ENCODE results near the gene LCE1B.

The LCE1B gene

DNA sequence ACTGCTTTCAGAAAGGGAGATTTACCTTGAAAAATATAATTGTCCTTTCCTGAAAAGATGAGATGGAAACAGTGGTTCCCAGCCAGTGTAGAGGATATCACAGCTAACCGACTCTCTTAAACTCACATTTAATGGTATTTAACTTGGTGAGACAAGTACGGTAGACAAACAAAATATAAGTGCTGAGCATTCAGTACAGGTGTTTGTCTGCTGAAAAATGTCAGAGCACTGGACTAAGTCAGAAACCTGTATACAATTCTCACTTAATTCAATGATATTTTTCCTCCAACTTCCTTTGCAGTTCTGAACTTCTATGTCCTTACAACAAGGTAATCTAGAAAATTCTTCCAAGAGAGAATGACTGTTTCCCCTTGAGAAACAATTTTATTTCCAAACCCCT, at the start of gene LCE1B:
LCE1B (plus strand) TSS at position 301 of the 400 bp plus-strand sequence. CDS start 476 bp downstream, outside the sequence.
- DNase-seq (ENCODE audit: low spot score): no peak
- TF ChIP-seq, protein P1, sequence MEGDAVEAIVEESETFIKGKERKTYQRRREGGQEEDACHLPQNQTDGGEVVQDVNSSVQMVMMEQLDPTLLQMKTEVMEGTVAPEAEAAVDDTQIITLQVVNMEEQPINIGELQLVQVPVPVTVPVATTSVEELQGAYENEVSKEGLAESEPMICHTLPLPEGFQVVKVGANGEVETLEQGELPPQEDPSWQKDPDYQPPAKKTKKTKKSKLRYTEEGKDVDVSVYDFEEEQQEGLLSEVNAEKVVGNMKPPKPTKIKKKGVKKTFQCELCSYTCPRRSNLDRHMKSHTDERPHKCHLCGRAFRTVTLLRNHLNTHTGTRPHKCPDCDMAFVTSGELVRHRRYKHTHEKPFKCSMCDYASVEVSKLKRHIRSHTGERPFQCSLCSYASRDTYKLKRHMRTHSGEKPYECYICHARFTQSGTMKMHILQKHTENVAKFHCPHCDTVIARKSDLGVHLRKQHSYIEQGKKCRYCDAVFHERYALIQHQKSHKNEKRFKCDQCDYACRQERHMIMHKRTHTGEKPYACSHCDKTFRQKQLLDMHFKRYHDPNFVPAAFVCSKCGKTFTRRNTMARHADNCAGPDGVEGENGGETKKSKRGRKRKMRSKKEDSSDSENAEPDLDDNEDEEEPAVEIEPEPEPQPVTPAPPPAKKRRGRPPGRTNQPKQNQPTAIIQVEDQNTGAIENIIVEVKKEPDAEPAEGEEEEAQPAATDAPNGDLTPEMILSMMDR (IDR thresholded peaks at IDR 0.05): no peak
- no peak within 1 kb of the TSS for H3K4me3 ChIP-seq

DNA sequence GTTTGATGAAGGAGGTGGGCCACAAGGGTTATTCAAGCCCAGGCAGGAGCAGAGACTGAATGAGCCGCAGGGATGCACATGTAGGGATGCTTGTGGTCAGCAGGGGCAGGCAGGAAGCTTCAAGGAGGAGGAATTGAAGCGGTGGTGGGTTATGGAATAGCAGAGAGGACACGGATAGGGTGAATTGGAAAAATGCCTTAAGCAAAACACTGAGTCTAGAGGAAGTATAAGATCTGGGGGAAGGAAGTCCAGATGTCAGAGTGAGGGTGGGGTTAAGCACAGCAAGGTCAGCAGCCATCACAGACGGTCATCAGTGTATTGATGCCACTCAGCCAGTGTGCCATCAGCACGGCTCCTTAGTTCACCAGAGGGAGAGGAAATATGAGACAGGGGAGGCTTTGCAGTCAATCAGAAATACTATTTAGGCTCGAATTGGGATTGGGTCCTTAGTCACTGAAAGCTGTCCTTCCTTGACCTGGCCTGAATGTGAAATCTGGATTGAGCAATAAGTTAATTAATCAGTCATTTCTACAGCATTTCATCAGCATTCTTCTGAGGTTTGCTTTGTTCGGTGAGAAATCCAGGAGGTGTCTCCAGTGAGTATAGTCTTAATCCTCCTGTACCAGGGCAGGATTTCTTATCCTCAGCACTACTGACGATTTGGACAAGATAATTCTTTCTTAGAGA, 42.8 kb upstream of the LCE1B start:
- TF ChIP-seq, protein P1 (IDR thresholded peaks at IDR 0.05): no peak
- Histone ChIP-seq H3K4me3 (no peak overlapping the region), H3K27ac (no peak overlapping the region)
- DNase-seq (ENCODE audit: low spot score): no peak

More for the DNA sequence above, at the start of gene LCE1B:
- no peak within 1 kb of the TSS for H3K27ac ChIP-seq

- H3K27ac ChIP-seq: no peak overlapping the region
These were observed 41.4 kb upstream of the LCE1B start for GRCh38 chr1:152770411-152770810.

DNA sequence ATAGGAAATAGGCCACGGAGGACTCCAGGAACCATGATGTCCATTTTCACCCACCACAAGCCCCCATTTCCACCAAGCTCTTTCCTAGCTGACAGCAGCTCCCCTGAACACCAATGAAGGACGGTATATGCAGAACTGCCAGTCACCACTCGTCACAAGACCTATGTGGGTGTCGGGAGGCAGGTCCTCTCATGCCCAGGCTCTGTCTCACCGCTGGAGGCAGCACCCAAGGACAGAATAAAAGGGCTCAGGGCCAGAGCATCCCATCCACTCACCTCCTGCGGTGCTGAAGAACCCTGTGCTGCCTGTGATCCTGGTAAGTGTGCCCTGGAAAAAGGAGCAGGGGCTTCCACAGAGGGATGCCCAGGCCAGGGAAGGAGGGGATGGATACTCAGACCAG, 36.9 kb upstream of the LCE1B start, which contains the start of gene LCE1F:
LCE1F (plus strand) TSS at position 266 of the 400 bp plus-strand sequence. CDS start 1,232 bp downstream, outside the sequence.
- no peak within 1 kb of the TSS for H3K4me3 ChIP-seq
- TF ChIP-seq, protein P1 (IDR thresholded peaks at IDR 0.05): no peak

More at GRCh38 chr1:152770411-152770810, 41.4 kb upstream of the LCE1B start:
- no peak overlapping the region for H3K4me3 ChIP-seq
- no peak for DNase-seq (ENCODE audit: low spot score)
- TF ChIP-seq, protein P1 (IDR thresholded peaks at IDR 0.05): no peak

DNA sequence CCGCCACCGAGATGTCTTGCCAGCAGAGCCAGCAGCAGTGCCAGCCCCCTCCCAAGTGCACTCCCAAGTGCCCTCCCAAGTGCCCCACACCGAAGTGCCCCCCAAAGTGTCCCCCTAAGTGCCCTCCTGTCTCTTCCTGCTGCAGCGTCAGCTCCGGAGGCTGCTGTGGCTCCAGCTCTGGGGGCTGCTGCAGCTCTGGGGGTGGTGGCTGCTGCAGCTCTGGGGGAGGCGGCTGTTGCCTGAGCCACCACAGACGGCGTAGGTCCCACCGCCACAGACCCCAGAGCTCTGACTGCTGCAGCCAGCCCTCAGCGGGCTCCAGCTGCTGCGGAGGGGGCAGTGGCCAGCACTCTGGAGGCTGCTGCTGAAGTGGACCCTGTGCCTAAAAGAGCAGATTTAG, 35.4 kb upstream of the LCE1B start:
- H3K27ac ChIP-seq: no peak overlapping the region
- DNase-seq (ENCODE audit: low spot score): no peak
- TF ChIP-seq, protein P1 (IDR thresholded peaks at IDR 0.05): no peak
- H3K4me3 ChIP-seq: no peak overlapping the region

More for the DNA sequence above, 36.9 kb upstream of the LCE1B start, which contains the start of gene LCE1F:
- H3K27ac ChIP-seq: no peak within 1 kb of the TSS
- DNase-seq (ENCODE audit: low spot score): no peak

GRCh38 chr1:152777510-152778137, 34.1 kb upstream of the LCE1B start:
- Histone ChIP-seq H3K4me3 (no peak overlapping the region), H3K27ac (no peak overlapping the region)
- no peak for DNase-seq (ENCODE audit: low spot score)
- TF ChIP-seq, protein P1 (IDR thresholded peaks at IDR 0.05): no peak

All from coronary artery (tissue), 2 donors.